ENCODE data around the gene DNAJC7. TPM values are rescaled to one million over a fixed set of nuclear protein-coding genes. Genes with fewer than 3 reads are reported as not detected.

The DNAJC7 gene
- total RNA-seq, 2 donors from 2014 or later = 112 to 116 TPM

GRCh38 chr17:41959336-41960095 is 57.7 kb downstream of the DNAJC7 start:
- Mint-ChIP-seq H3K9me3 (no peaks in the 10 kb centered on the region), H3K27ac (peak overlapping the region; percentile 86), H3K4me3 (no peak overlapping the region), H3K27me3 (ENCODE audit: insufficient read depth) (peaks cover 1% of the 10 kb centered on the region), H3K36me3 (ENCODE audit: low read depth) (peaks cover 4% of the 10 kb centered on the region), H3K4me1 (peaks cover 26% of the 10 kb centered on the region)
- Histone ChIP-seq H3K27ac (ENCODE audit: low read depth, low read length) (no peak overlapping the region), H3K36me3 (ENCODE audit: control insufficient read depth, insufficient read depth, low read length) (no peaks in the 10 kb centered on the region), H3K9me3 (ENCODE audit: control insufficient read depth, low read length) (no peaks in the 10 kb centered on the region), H3K27me3 (ENCODE audit: control insufficient read depth, insufficient read depth, low read length, poor library complexity, severe bottlenecking) (no peaks in the 10 kb centered on the region), H3K4me1 (ENCODE audit: control insufficient read depth, insufficient read depth, low read length) (peaks cover 10% of the 10 kb centered on the region), H3K9ac (ENCODE audit: extremely low read depth, low read length, poor library complexity, severe bottlenecking) (no peak overlapping the region), H3K4me3 (ENCODE audit: low read length) (no peak overlapping the region)
- peak; percentile 78 for TF ChIP-seq CTCF (conservative IDR thresholded peaks at IDR 0.05)
- peak; percentile 94 for DNase-seq
- WGBS, 2 experiments (ENCODE audit: insufficient coverage in 1 of 2, insufficient read length in 1 of 2) = 62% methylated on average over 13 to 17 of the region's 17 CpGs

GRCh38 chr17:41959030-41959335 is 58.3 kb downstream of the DNAJC7 start:
- H3K27ac Mint-ChIP-seq = peak overlapping the region; percentile 86
- Histone ChIP-seq H3K4me3 (ENCODE audit: low read length) (no peak overlapping the region), H3K27me3 (ENCODE audit: control insufficient read depth, insufficient read depth, low read length, poor library complexity, severe bottlenecking) (no peaks in the 10 kb centered on the region), H3K27ac (ENCODE audit: low read depth, low read length) (no peak overlapping the region), H3K9ac (ENCODE audit: extremely low read depth, low read length, poor library complexity, severe bottlenecking) (no peak overlapping the region), H3K36me3 (ENCODE audit: control insufficient read depth, insufficient read depth, low read length) (no peaks in the 10 kb centered on the region), H3K9me3 (ENCODE audit: control insufficient read depth, low read length) (no peaks in the 10 kb centered on the region), H3K4me1 (ENCODE audit: control insufficient read depth, insufficient read depth, low read length) (peaks cover 10% of the 10 kb centered on the region)
- no peak overlapping the region for H3K4me3 Mint-ChIP-seq
- H3K4me1 Mint-ChIP-seq = peaks cover 26% of the 10 kb centered on the region
- DNase-seq = no peak
- TF ChIP-seq CTCF (conservative IDR thresholded peaks at IDR 0.05) = no peak
- H3K36me3 Mint-ChIP-seq (ENCODE audit: low read depth) = peaks cover 4% of the 10 kb centered on the region
- peaks cover 1% of the 10 kb centered on the region for H3K27me3 Mint-ChIP-seq (ENCODE audit: insufficient read depth)
- no peaks in the 10 kb centered on the region for H3K9me3 Mint-ChIP-seq
- 50 to 73% methylated on average over 1 to 2 of the region's 2 CpGs for WGBS, 2 experiments (ENCODE audit: insufficient coverage in 1 of 2, insufficient read length in 1 of 2)

- no peak for DNase-seq
- no peak overlapping the region for H3K27ac ChIP-seq (ENCODE audit: low read depth, low read length)
- peaks cover 8% of the 10 kb centered on the region for H3K36me3 Mint-ChIP-seq (ENCODE audit: low read depth)
- H3K9me3 Mint-ChIP-seq = no peaks in the 10 kb centered on the region
- H3K36me3 ChIP-seq (ENCODE audit: control insufficient read depth, insufficient read depth, low read length) = no peaks in the 10 kb centered on the region
- H3K4me1 Mint-ChIP-seq = peaks cover 26% of the 10 kb centered on the region
- no peaks in the 10 kb centered on the region for H3K9me3 ChIP-seq (ENCODE audit: control insufficient read depth, low read length)
- H3K27me3 Mint-ChIP-seq (ENCODE audit: insufficient read depth) = peaks cover 1% of the 10 kb centered on the region
- no peak overlapping the region for H3K27ac Mint-ChIP-seq
- no peaks in the 10 kb centered on the region for H3K27me3 ChIP-seq (ENCODE audit: control insufficient read depth, insufficient read depth, low read length, poor library complexity, severe bottlenecking)
- TF ChIP-seq CTCF (conservative IDR thresholded peaks at IDR 0.05) = no peak
- no peak overlapping the region for H3K4me3 ChIP-seq (ENCODE audit: low read length)
- WGBS, 2 experiments (ENCODE audit: insufficient coverage in 1 of 2, insufficient read length in 1 of 2) = 91 to 100% methylated on average over 5 to 6 of the region's 6 CpGs
- no peak overlapping the region for H3K9ac ChIP-seq (ENCODE audit: extremely low read depth, low read length, poor library complexity, severe bottlenecking)
- H3K4me1 ChIP-seq (ENCODE audit: control insufficient read depth, insufficient read depth, low read length) = peaks cover 10% of the 10 kb centered on the region
- no peak overlapping the region for H3K4me3 Mint-ChIP-seq
Observed at GRCh38 chr17:41957869-41958439, 59.3 kb downstream of the DNAJC7 start.

All from endodermal cell (in vitro differentiated cells).